Measurements from ENCODE around the gene WSB2. TPM values are rescaled to one million over a fixed set of nuclear protein-coding genes. Genes with fewer than 3 reads are reported as not detected.
A peak's percentile ranks its signal among the peaks of the same experiment; 100 is the strongest.

The WSB2 gene
- polyA plus RNA-seq, 5 donors: 49.6 to 56.2 (median 54.2) TPM

GRCh38 chr12:118063576-118064391 is 2.8 kb upstream of the WSB2 start:
- DNase-seq: peak in 1 of 2 donors; percentile 41

GRCh38 chr12:118061873-118062843 is 1.2 kb upstream of the WSB2 start:
- DNase-seq: peak; percentile 61 to 65

GRCh38 chr12:118060301-118061010 is 523 bp downstream of the WSB2 start:
- peak; percentile 29 to 37 for DNase-seq

GRCh38 chr12:118059341-118060191 is 1.4 kb downstream of the WSB2 start:
- peak in 1 of 2 donors; percentile 15 for DNase-seq

GRCh38 chr12:118058881-118059280 is 2.1 kb downstream of the WSB2 start:
- DNase-seq: no peak

- DNase-seq: no peak
Measured at GRCh38 chr12:118058227-118058626, 2.8 kb downstream of the WSB2 start.

GRCh38 chr12:118055865-118056773 is 4.9 kb downstream of the WSB2 start:
- DNase-seq: peak in 1 of 2 donors; percentile 15

- DNase-seq: no peak
Measured at GRCh38 chr12:118055144-118055557, 5.8 kb downstream of the WSB2 start.

- DNase-seq: no peak
Measured at GRCh38 chr12:118053071-118053985, 7.7 kb downstream of the WSB2 start.

- DNase-seq: peak; percentile 69 to 75
Measured at GRCh38 chr12:118052324-118053070, 8.5 kb downstream of the WSB2 start.

- no peak for DNase-seq
Measured at GRCh38 chr12:118050972-118051910, 9.7 kb downstream of the WSB2 start.

GRCh38 chr12:118046430-118046829 is 14.5 kb downstream of the WSB2 start:
- no peak for DNase-seq

- DNase-seq: no peak
Measured at GRCh38 chr12:118044577-118044976, 16.4 kb downstream of the WSB2 start.

GRCh38 chr12:118044075-118044474 is 16.9 kb downstream of the WSB2 start:
- no peak for DNase-seq

- DNase-seq: no peak
Measured at GRCh38 chr12:118042091-118042490, 18.9 kb downstream of the WSB2 start.

- no peak for DNase-seq
Measured at GRCh38 chr12:118038137-118038536, 22.8 kb downstream of the WSB2 start.

Data from right lung (tissue), 5 donors.